OCI-LY1 (cell line): Measurements from ENCODE around the gene RANBP9.

ENCODE experiments used
- H2AFZ ChIP-seq: fragments of 200-600 bp; sonication (generic), shearing (Covaris generic); 2 replicates; pipeline ENCODE4 v1.6.0; 2014; ENCODE audit warnings: antibody characterized with exemption, mild to moderate bottlenecking, low read length
- H3F3A ChIP-seq: fragments of 200-600 bp; sonication (generic), shearing (Covaris generic); 2 replicates; pipeline ENCODE4 v1.6.0; 2014; ENCODE audit warnings: mild to moderate bottlenecking, antibody characterized with exemption, low read length, moderate library complexity; ENCODE audit not compliant: insufficient read depth
- H3K27ac ChIP-seq: fragments of 200-600 bp; sonication (generic); 2 replicates; pipeline ENCODE4 v1.5.1; 2014; ENCODE audit warnings: low read length, mixed run types, mild to moderate bottlenecking, low read depth; ENCODE audit not compliant: poor library complexity, severe bottlenecking
- H3K27me3 ChIP-seq: fragments of 200-600 bp; sonication (generic); 2 replicates; pipeline ENCODE4 v1.6.0; 2014; ENCODE audit warnings: antibody characterized with exemption, mild to moderate bottlenecking, low read length, moderate library complexity; ENCODE audit not compliant: insufficient read depth
- H3K36me3 ChIP-seq: fragments of 200-600 bp; sonication (generic); 2 replicates; pipeline ENCODE4 v1.6.1; 2014; ENCODE audit warnings: mild to moderate bottlenecking, antibody characterized with exemption, low read length, moderate library complexity, mixed read lengths; ENCODE audit not compliant: insufficient read depth
- H3K4me1 ChIP-seq: fragments of 200-600 bp; sonication (generic); 2 replicates; pipeline ENCODE4 v1.5.1; 2014; ENCODE audit warnings: mild to moderate bottlenecking, low read length, moderate library complexity; ENCODE audit not compliant: insufficient read depth, severe bottlenecking
- H3K4me2 ChIP-seq: fragments of 200-600 bp; sonication (generic), shearing (Covaris generic); 2 replicates; pipeline ENCODE4 v1.6.1; 2014; ENCODE audit warnings: low read length
- H3K4me3 ChIP-seq: fragments of 200-600 bp; sonication (generic); 2 replicates; pipeline ENCODE4 v1.5.1; 2014; ENCODE audit warnings: low read length, low read depth, mild to moderate bottlenecking, mixed read lengths; ENCODE audit not compliant: poor library complexity, severe bottlenecking
- H3K79me2 ChIP-seq: fragments of 200-600 bp; shearing (Covaris generic); 2 replicates; pipeline ENCODE4 v1.6.1; 2016; ENCODE audit warnings: mixed run types, low read length, mixed read lengths; ENCODE audit not compliant: insufficient read depth
- H3K9ac ChIP-seq: fragments of 200-600 bp; sonication (generic), shearing (Covaris generic); 2 replicates; pipeline ENCODE4 v1.6.1; 2014; ENCODE audit warnings: mild to moderate bottlenecking, low read length, mixed read lengths
- H3K9me2 ChIP-seq: fragments of 200-600 bp; sonication (generic), shearing (Covaris generic); 2 replicates; pipeline ENCODE4 v1.6.1; 2014; ENCODE audit warnings: low read depth, mild to moderate bottlenecking, low read length, mixed read lengths
- H3K9me3 ChIP-seq: fragments of 200-600 bp; shearing (Covaris generic); 2 replicates; pipeline ENCODE4 v1.6.1; 2014; ENCODE audit warnings: low read length, mixed read lengths
- H4K20me1 ChIP-seq: fragments of 200-600 bp; sonication (generic), shearing (Covaris generic); 2 replicates; pipeline ENCODE4 v1.6.0; 2016; ENCODE audit warnings: mild to moderate bottlenecking, low read length; ENCODE audit not compliant: insufficient read depth
- CTCF ChIP-seq: fragments of 200-600 bp; sonication (generic), shearing (Covaris generic); IDR thresholded peaks from 2 replicates; pipeline ENCODE4 v1.5.1; 2017; ENCODE audit warnings: mild to moderate bottlenecking, antibody characterized with exemption, low read length, moderate library complexity, mixed read lengths
- EZH2 ChIP-seq: fragments of 200-600 bp; sonication (generic), shearing (Covaris generic); IDR thresholded peaks from 2 replicates; pipeline ENCODE4 v1.8.0; 2017; ENCODE audit warnings: borderline replicate concordance, mixed run types, mild to moderate bottlenecking, antibody characterized with exemption, low read length, moderate library complexity, mixed read lengths

RANBP9 gene

GRCh38 chr6:13682346-13682745 is 29.3 kb downstream of the RANBP9 start:
- Histone ChIP-seq H3K27ac (no peak overlapping the region), H3K4me1 (peaks cover 6% of the 10 kb centered on the region), H3K4me3 (no peak overlapping the region), H3F3A (no peaks in the 10 kb centered on the region), H3K4me2 (no peak overlapping the region), H3K79me2 (peaks cover 48% of the 10 kb centered on the region), H3K36me3 (peaks cover 22% of the 10 kb centered on the region), H4K20me1 (no peaks in the 10 kb centered on the region), H3K9me3 (peaks cover 4% of the 10 kb centered on the region; the same call in 1 of the 2 replicates), H3K9me2 (no peaks in the 10 kb centered on the region), H3K9ac (no peak overlapping the region), H3K27me3 (no peaks in the 10 kb centered on the region), H2AFZ (no peak overlapping the region)
- no peak for TF ChIP-seq CTCF
- no peak for TF ChIP-seq EZH2

GRCh38 chr6:13681305-13682061 is 30.2 kb downstream of the RANBP9 start:
- peaks cover 4% of the 10 kb centered on the region; the same call in 1 of the 2 replicates for H3K9me3 ChIP-seq
- no peaks in the 10 kb centered on the region for H4K20me1 ChIP-seq
- H3K27me3 ChIP-seq = no peaks in the 10 kb centered on the region
- TF ChIP-seq CTCF = no peak
- TF ChIP-seq EZH2 = no peak
- H3K4me2 ChIP-seq = no peak overlapping the region
- H2AFZ ChIP-seq = no peak overlapping the region
- peaks cover 6% of the 10 kb centered on the region for H3K4me1 ChIP-seq
- no peak overlapping the region for H3K9ac ChIP-seq
- peaks cover 57% of the 10 kb centered on the region for H3K79me2 ChIP-seq
- H3K4me3 ChIP-seq = no peak overlapping the region
- H3K36me3 ChIP-seq = peaks cover 26% of the 10 kb centered on the region
- no peaks in the 10 kb centered on the region for H3K9me2 ChIP-seq
- no peaks in the 10 kb centered on the region for H3F3A ChIP-seq
- H3K27ac ChIP-seq = no peak overlapping the region

- H3K27ac ChIP-seq = no peak overlapping the region
- H3K79me2 ChIP-seq = peaks cover 67% of the 10 kb centered on the region
- H3K4me1 ChIP-seq = peaks cover 6% of the 10 kb centered on the region
- no peaks in the 10 kb centered on the region for H4K20me1 ChIP-seq
- H3K9me2 ChIP-seq = no peaks in the 10 kb centered on the region
- no peak overlapping the region for H2AFZ ChIP-seq
- H3F3A ChIP-seq = no peaks in the 10 kb centered on the region
- TF ChIP-seq CTCF (no peak), EZH2 (no peak)
- H3K4me2 ChIP-seq = no peak overlapping the region
- peaks cover 4% of the 10 kb centered on the region; the same call in 1 of the 2 replicates for H3K9me3 ChIP-seq
- no peaks in the 10 kb centered on the region for H3K27me3 ChIP-seq
- no peak overlapping the region for H3K9ac ChIP-seq
- H3K4me3 ChIP-seq = no peak overlapping the region
- peaks cover 26% of the 10 kb centered on the region for H3K36me3 ChIP-seq
Measured at GRCh38 chr6:13680448-13680968, 31.1 kb downstream of the RANBP9 start.
